Midbrain (tissue), 1 donor: ENCODE data around the gene PDGFA.

Experiments
- DNase-seq: peaks from one replicate; lab custom pipeline; 2025; lab: John Stamatoyannopoulos, UW

The PDGFA gene

DNA sequence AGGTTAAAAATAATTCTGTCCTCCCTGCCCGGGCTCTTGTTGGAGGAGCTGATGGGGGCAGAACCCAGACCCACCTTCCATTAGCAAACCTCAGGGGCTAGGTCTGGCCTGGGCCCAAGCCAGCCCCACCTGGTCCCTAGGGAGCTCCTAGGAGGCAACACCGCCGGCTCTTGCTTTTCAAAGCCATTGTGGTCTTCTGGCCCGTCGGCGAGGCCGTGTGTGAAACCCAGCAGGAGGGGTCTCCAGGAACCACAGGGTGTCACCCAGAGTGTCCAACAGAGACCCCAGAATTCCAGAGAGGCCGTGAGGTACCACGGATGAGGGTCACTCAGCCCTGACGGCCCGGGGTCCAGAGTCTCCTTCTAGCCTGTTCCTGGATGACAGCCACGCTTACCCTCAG, 16.6 kb upstream of the PDGFA start:
- no peak for DNase-seq

DNA sequence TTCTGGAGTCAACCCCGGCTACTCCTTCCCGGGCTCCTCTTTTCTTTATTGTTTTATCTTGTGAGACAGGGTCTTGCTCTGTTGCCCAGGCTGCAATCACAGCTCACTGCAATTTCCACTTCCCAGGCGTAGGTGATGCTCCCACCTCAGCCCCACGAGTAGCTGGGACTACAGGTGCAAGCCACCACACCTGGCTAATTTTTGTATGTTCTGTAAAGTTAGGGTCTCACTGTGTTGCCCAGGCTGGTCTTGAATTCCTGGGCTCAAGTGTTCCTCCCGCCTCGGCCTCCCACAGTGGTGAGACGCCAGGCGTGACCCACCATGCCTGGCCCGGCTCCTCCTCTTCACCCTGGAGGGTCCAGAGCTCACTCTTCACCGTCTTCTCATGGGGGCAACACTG, 15.3 kb upstream of the PDGFA start:
- no peak for DNase-seq

GRCh38 chr7:534075-534474, 14.4 kb upstream of the PDGFA start:
- no peak for DNase-seq

GRCh38 chr7:533266-533665, 13.6 kb upstream of the PDGFA start:
- no peak for DNase-seq

- DNase-seq, result no peak
Measured at GRCh38 chr7:532379-533143, 12.9 kb upstream of the PDGFA start.

DNA sequence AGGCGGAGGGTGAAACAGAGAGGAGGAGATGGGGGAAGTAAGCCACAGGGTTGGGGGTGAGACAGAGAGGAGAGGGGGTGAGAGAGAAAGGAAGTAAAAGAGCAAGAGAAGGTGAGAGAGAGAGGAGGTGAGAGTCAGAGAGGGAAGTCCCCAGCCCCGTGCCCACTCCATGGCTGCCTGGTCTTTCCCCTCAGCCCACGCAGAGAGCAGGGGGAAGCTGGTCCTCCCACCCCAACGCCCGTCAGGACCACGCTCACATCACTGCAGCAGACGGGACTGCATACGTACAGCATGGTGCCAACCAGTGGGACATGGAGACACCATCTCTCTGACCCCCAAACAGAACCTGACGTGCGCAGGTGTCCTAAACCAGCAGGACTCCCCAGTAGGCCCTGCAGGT, 12.1 kb upstream of the PDGFA start:
- DNase-seq, result no peak

GRCh38 chr7:528451-528850, 8.8 kb upstream of the PDGFA start:
- DNase-seq, result no peak

DNA sequence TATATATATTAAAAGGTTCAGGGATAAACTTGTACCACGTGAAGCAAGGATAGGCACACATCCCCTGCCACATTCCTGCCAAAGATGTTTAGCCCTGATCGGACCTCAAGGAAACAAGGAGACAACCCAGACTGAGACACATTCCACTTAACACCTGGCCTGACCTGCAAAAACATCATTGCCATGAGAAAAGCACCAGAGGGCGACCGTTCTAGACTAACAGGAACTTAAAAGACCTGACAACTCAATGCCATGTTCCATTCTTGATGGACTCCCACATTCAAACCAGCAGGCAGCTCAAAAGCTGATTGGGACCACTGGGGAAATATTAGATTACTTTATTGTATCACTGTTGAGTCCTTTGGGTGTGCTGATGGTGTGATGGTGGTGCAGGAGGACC, 8.1 kb upstream of the PDGFA start:
- no peak for DNase-seq

- no peak for DNase-seq
Measured at GRCh38 chr7:526460-527034, 6.9 kb upstream of the PDGFA start.

- DNase-seq, result no peak
Measured at GRCh38 chr7:525740-526139, 6.1 kb upstream of the PDGFA start.

GRCh38 chr7:524800-525199, 5.2 kb upstream of the PDGFA start:
- DNase-seq, result no peak

- DNase-seq, result no peak
Measured at GRCh38 chr7:523347-524336, 4.0 kb upstream of the PDGFA start.

GRCh38 chr7:522951-523314, 3.3 kb upstream of the PDGFA start:
- no peak for DNase-seq

- peak; percentile 5 for DNase-seq
Measured at GRCh38 chr7:522071-522950, 2.7 kb upstream of the PDGFA start.

DNA sequence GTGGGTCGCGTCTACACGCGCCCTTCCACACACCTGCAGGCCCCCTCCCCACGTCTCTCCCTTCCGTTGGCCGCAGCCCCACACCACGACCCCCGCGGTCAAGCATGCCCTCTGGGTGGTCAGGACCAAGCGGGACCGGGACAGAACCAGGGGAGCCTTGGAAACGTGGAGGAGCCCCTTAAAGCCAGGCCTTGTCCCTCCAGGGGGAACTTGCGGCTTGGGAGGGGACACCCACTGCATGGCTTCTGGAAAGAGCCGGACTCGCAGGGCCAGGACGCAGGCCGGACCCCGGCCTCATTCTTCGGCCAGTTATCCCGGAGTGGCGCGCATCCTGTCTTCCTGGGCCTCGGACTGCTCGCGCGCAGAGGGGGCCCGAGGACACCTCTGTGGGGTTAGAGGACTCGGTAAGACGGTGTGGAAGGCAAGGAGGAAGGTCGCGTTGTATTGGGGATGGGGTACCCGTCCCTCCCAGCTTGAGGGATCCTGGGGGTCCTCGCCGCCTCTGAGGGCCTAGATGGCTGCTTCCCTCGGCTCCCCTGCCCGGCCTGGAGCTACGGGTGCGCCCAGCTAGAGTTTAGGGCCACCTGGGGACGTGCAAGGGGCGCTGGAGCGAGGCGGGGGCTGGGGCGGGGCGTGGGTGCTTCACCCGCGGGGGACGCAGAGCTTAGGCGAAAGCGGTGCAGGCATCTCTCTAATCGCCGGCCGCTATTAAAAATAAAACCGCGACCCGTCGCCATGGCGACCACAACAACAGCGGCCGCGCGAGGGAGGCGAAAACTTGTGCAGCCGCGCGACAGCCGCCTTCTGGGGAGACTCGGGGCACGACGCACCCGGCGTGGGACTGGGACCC, 1.8 kb upstream of the PDGFA start:
- DNase-seq, result no peak

DNA sequence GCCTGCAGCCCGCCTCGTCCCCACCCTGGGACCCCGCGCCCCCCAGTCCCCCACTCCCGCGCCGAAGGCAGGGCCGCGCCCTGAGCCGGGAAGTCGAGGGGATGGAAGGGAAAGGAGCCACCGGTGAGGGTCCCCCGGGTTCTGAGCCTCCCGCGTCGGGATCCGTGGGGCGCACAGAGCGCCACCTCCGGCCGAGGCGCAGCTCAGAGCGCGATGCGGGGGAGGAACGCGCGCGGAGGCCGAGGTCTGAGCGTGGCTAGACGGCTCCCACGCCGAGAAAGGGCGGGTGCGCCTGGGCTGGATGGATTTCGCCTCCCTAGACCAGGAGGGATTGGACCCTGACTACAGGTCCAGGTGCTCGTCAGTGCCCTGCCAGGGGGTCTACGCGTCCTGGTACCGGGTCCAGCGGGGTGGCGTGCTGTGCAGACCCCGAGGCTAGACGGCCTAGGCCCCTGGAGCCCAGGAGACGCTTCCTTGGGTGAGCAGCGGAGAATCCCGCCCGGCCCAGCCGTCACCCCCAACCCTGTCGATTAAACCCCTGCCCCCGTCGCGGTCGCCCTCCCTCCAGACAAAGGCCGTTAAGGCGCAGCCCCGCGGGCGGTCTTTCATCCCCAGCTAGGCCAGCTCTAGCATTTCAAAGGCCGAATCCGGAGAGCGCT, 986 bp upstream of the PDGFA start:
- peak; percentile 13 for DNase-seq

DNA sequence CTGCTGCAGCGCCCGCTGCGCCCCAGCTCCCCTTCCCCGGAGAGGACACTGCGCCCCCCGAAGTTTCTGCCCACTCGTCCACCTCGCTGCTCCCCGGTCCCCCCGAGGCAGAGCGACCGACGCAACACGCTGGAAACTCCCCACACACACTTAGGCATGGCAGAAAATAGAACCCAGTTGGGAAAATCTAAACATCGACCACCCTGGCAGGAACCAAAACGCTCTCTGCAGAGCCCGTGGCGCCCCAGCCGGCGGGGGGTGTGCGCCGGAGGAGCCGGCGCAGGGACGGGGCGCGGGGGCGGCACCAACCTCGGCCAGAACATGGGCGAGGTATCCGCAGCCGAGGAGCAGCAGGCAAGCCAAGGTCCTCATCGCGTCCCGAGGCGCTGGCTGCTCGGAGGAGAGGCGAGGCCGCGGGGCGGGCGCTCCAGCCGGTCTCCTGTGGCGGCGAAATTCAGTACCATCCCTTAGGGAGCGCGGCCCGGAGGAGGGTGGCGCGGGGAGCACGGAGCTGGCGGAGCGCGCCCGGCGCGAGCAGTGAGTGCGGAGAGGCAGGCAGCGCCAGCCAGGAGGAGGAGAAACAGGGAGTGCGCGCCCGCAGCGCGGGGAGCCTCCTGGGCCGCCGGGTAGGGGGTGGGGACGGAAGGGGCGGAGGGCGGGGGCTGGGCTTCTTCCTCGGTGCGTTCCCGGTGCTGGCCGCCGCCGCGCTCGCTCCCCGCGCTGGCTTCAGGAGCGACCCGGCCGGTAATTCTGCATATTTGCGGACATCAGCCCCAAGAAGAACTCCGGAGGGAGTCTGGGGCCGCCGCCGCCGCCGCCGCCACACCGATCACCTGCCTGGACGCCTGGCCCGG, 789 bp downstream of the PDGFA start:
- DNase-seq, result peak; percentile 83

DNA sequence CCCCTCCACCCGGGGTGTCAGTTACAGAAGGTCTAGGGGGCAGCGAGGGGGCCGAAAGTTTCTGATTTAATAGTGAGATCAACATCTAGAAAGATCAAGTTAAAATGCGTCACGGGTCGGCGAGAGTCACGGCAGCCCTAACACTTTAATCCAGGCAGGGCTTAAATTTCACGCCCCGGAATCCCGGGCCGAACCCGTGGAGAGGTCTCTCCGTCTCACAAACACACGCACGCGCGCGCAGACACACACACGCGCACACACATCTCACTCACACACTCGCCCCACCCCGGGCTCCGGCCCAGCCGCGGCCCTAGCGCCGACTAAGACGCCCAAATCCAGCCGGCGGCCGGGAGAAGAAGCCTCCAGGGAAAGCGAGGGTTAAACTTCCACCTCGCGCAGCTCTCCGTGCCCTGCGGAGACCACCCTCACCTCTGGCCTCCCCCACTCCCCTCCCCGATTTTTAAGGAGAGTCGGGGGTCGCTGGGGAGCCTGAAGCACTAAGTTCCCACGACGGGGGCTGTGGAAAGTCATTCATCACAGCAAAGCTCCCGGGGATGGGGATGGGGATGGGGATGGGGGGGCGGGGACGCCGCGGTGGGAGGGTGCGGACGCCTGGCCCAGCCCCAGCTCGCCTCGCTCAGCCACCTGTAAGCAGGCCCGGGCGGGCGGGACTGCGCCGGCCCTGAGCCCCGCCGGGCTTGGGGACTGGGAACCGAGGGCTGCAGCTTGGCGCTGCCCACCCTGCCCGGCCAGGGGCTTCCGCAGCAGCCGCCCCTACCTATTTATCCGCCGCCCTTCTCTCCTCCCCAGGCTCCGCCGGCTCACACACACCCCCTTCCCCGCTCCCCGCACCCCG, 1.6 kb downstream of the PDGFA start:
- peak; percentile 65 for DNase-seq
